ENCODE results near the gene FBXL15. TPM values are rescaled to one million over a fixed set of nuclear protein-coding genes. Genes with fewer than 3 reads are reported as not detected.

Gene FBXL15
- total and polyA plus RNA-seq, 2 of the 13 experiments (the other 11 are each of a cell fraction or from before 2014, with no cell fraction given): 4.3 to 8.3 TPM

DNA sequence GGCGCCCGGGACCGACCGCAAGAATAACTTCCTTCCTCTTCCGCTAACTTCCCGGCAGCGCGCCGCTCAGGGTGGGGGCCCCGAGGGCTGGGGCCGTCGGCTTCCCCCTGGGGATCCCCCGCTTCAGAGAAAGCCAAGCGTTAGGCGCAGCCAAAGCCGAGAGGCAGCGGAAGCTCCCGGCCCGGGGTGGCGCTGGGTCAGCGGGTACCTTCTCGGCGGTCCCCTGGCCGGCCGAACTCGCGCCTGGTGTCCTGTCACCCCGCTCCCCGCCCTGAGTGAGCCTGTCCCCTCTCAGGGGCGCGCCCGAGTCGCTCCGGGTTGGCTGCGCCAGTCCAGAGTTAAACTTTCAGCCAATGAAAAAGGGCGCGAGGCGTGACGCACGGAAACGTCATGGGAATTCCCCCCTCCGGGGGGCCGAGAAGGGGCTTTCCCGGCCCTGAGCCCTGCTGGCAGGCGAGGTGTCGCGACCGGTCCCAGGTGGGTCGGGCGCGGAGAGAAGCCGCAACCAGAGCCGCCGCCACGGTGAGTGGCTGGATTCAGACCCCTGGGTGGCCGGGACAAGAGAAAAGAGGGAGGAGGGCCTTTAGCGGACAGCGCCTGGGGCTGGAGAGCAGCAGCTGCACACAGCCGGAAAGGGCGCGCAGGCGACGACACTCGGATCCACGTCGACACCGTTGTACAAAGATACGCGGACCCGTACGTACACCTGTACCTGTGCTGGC is 26.4 kb upstream of the FBXL15 start (continued):
- TF ChIP-seq, protein P1, sequence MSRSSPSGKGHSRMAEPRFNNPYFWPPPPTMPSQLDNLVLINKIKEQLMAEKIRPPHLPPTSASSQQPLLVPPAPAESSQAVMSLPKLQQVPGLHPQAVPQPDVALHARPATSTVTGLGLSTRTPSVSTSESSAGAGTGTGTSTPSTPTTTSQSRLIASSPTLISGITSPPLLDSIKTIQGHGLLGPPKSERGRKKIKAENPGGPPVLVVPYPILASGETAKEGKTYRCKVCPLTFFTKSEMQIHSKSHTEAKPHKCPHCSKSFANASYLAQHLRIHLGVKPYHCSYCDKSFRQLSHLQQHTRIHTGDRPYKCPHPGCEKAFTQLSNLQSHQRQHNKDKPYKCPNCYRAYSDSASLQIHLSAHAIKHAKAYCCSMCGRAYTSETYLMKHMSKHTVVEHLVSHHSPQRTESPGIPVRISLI (CRISPR knock-in tag; IDR thresholded peaks at IDR 0.05; ENCODE audit: borderline replicate concordance): peak; percentile 46
- TF ChIP-seq ZNF12 (CRISPR knock-in tag; IDR thresholded peaks at IDR 0.05): no peak
- TF ChIP-seq, protein P2, sequence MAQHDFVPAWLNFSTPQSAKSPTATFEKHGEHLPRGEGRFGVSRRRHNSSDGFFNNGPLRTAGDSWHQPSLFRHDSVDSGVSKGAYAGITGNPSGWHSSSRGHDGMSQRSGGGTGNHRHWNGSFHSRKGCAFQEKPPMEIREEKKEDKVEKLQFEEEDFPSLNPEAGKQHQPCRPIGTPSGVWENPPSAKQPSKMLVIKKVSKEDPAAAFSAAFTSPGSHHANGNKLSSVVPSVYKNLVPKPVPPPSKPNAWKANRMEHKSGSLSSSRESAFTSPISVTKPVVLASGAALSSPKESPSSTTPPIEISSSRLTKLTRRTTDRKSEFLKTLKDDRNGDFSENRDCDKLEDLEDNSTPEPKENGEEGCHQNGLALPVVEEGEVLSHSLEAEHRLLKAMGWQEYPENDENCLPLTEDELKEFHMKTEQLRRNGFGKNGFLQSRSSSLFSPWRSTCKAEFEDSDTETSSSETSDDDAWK (CRISPR knock-in tag; IDR thresholded peaks at IDR 0.05): no peak
- TF ChIP-seq, protein P3, sequence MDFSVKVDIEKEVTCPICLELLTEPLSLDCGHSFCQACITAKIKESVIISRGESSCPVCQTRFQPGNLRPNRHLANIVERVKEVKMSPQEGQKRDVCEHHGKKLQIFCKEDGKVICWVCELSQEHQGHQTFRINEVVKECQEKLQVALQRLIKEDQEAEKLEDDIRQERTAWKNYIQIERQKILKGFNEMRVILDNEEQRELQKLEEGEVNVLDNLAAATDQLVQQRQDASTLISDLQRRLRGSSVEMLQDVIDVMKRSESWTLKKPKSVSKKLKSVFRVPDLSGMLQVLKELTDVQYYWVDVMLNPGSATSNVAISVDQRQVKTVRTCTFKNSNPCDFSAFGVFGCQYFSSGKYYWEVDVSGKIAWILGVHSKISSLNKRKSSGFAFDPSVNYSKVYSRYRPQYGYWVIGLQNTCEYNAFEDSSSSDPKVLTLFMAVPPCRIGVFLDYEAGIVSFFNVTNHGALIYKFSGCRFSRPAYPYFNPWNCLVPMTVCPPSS (IDR thresholded peaks at IDR 0.05): no peak
- TF ChIP-seq GABPA (IDR thresholded peaks at IDR 0.05; ENCODE audit: low read depth, low read length): no peak
- TF ChIP-seq GABPA (CRISPR knock-in tag; IDR thresholded peaks at IDR 0.05; ENCODE audit: low read depth): peak; percentile 79
- TF ChIP-seq, protein P4, sequence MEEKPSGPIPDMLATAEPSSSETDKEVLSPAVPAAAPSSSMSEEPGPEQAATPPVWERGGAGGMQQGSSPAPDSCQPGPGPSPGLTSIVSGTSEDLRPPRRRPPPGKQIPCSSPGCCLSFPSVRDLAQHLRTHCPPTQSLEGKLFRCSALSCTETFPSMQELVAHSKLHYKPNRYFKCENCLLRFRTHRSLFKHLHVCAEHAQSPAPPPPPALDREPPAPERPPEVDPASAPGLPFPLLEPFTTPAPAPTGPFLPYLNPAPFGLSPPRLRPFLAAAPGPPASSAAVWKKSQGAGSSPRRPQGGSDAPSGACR (CRISPR knock-in tag; IDR thresholded peaks at IDR 0.05): no peak
- TF ChIP-seq, protein P5, sequence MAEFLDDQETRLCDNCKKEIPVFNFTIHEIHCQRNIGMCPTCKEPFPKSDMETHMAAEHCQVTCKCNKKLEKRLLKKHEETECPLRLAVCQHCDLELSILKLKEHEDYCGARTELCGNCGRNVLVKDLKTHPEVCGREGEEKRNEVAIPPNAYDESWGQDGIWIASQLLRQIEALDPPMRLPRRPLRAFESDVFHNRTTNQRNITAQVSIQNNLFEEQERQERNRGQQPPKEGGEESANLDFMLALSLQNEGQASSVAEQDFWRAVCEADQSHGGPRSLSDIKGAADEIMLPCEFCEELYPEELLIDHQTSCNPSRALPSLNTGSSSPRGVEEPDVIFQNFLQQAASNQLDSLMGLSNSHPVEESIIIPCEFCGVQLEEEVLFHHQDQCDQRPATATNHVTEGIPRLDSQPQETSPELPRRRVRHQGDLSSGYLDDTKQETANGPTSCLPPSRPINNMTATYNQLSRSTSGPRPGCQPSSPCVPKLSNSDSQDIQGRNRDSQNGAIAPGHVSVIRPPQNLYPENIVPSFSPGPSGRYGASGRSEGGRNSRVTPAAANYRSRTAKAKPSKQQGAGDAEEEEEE (CRISPR knock-in tag; IDR thresholded peaks at IDR 0.05; ENCODE audit: borderline replicate concordance): 0 out of 2 replicates have a peak, but pooled peaks have one; percentile 47
- TF ChIP-seq ZNF333 (CRISPR knock-in tag; IDR thresholded peaks at IDR 0.05; ENCODE audit: borderline replicate concordance): no peak
- TF ChIP-seq HNRNPK (IDR thresholded peaks at IDR 0.05; ENCODE audit: low read depth, low read length, poor library complexity, severe bottlenecking): peak; percentile 16
- TF ChIP-seq ARNT2 (CRISPR knock-in tag; IDR thresholded peaks at IDR 0.05; ENCODE audit: low read depth): peak; percentile 65
- TF ChIP-seq, protein P6, sequence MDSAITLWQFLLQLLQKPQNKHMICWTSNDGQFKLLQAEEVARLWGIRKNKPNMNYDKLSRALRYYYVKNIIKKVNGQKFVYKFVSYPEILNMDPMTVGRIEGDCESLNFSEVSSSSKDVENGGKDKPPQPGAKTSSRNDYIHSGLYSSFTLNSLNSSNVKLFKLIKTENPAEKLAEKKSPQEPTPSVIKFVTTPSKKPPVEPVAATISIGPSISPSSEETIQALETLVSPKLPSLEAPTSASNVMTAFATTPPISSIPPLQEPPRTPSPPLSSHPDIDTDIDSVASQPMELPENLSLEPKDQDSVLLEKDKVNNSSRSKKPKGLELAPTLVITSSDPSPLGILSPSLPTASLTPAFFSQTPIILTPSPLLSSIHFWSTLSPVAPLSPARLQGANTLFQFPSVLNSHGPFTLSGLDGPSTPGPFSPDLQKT (CRISPR knock-in tag; IDR thresholded peaks at IDR 0.05; ENCODE audit: borderline replicate concordance): no peak
- TF ChIP-seq TOPORS (CRISPR knock-in tag; IDR thresholded peaks at IDR 0.05): no peak
- peak; percentile 57; the same call in 1 of the 2 replicates for TF ChIP-seq KDM3A (CRISPR knock-in tag; IDR thresholded peaks at IDR 0.05; ENCODE audit: low read depth)
- TF ChIP-seq NFYC (CRISPR knock-in tag; IDR thresholded peaks at IDR 0.05): peak; percentile 88
- TF ChIP-seq ELF3 (CRISPR knock-in tag; IDR thresholded peaks at IDR 0.05): peak; percentile 91
- TF ChIP-seq, protein P7, sequence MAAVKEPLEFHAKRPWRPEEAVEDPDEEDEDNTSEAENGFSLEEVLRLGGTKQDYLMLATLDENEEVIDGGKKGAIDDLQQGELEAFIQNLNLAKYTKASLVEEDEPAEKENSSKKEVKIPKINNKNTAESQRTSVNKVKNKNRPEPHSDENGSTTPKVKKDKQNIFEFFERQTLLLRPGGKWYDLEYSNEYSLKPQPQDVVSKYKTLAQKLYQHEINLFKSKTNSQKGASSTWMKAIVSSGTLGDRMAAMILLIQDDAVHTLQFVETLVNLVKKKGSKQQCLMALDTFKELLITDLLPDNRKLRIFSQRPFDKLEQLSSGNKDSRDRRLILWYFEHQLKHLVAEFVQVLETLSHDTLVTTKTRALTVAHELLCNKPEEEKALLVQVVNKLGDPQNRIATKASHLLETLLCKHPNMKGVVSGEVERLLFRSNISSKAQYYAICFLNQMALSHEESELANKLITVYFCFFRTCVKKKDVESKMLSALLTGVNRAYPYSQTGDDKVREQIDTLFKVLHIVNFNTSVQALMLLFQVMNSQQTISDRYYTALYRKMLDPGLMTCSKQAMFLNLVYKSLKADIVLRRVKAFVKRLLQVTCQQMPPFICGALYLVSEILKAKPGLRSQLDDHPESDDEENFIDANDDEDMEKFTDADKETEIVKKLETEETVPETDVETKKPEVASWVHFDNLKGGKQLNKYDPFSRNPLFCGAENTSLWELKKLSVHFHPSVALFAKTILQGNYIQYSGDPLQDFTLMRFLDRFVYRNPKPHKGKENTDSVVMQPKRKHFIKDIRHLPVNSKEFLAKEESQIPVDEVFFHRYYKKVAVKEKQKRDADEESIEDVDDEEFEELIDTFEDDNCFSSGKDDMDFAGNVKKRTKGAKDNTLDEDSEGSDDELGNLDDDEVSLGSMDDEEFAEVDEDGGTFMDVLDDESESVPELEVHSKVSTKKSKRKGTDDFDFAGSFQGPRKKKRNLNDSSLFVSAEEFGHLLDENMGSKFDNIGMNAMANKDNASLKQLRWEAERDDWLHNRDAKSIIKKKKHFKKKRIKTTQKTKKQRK (IDR thresholded peaks at IDR 0.05; ENCODE audit: low read length): no peak
- TF ChIP-seq SATB2 (CRISPR knock-in tag; IDR thresholded peaks at IDR 0.05): 0 out of 2 replicates have a peak, but pooled peaks have one; percentile 66

Measured in HepG2 (cell line).